Measurements from ENCODE around the gene CLOCK. TPM values are rescaled to one million over a fixed set of nuclear protein-coding genes. Genes with fewer than 3 reads are reported as not detected.

The CLOCK gene
- total RNA-seq, 1 donor from 2014 or later = 17.5 TPM

GRCh38 chr4:55407764-55408163 lies 138.9 kb downstream of the CLOCK start:
- no peak for TF ChIP-seq CTCF (conservative IDR thresholded peaks at IDR 0.05)
- peaks cover 37% of the 10 kb centered on the region for H3K36me3 Mint-ChIP-seq
- no peak overlapping the region for H3K27ac Mint-ChIP-seq
- no peak overlapping the region for H3K4me3 Mint-ChIP-seq
- no peaks in the 10 kb centered on the region for H3K27me3 Mint-ChIP-seq
- no peak for DNase-seq (ENCODE audit: extremely low spot score, unreplicated experiment)
- H3K9me3 Mint-ChIP-seq = no peaks in the 10 kb centered on the region
- H3K4me1 Mint-ChIP-seq (ENCODE audit: unreplicated experiment) = peaks cover 12% of the 10 kb centered on the region

- no peaks in the 10 kb centered on the region for H3K27me3 Mint-ChIP-seq
- peaks cover 37% of the 10 kb centered on the region for H3K36me3 Mint-ChIP-seq
- DNase-seq (ENCODE audit: extremely low spot score, unreplicated experiment) = no peak
- no peak overlapping the region for H3K4me3 Mint-ChIP-seq
- TF ChIP-seq CTCF (conservative IDR thresholded peaks at IDR 0.05) = no peak
- H3K27ac Mint-ChIP-seq = no peak overlapping the region
- H3K4me1 Mint-ChIP-seq (ENCODE audit: unreplicated experiment) = peaks cover 12% of the 10 kb centered on the region
- H3K9me3 Mint-ChIP-seq = no peaks in the 10 kb centered on the region
These were observed 139.6 kb downstream of the CLOCK start for GRCh38 chr4:55407119-55407518.

GRCh38 chr4:55406545-55406944 lies 140.2 kb downstream of the CLOCK start:
- Mint-ChIP-seq H3K27me3 (no peaks in the 10 kb centered on the region), H3K36me3 (peaks cover 33% of the 10 kb centered on the region), H3K4me1 (ENCODE audit: unreplicated experiment) (peaks cover 12% of the 10 kb centered on the region), H3K4me3 (no peak overlapping the region), H3K27ac (no peak overlapping the region), H3K9me3 (no peaks in the 10 kb centered on the region)
- no peak for TF ChIP-seq CTCF (conservative IDR thresholded peaks at IDR 0.05)
- DNase-seq (ENCODE audit: extremely low spot score, unreplicated experiment) = no peak

GRCh38 chr4:55405073-55405472 lies 141.6 kb downstream of the CLOCK start:
- no peak for TF ChIP-seq CTCF (conservative IDR thresholded peaks at IDR 0.05)
- H3K36me3 Mint-ChIP-seq = peaks cover 43% of the 10 kb centered on the region
- no peak overlapping the region for H3K4me3 Mint-ChIP-seq
- H3K27ac Mint-ChIP-seq = no peak overlapping the region
- H3K9me3 Mint-ChIP-seq = no peaks in the 10 kb centered on the region
- no peaks in the 10 kb centered on the region for H3K27me3 Mint-ChIP-seq
- peaks cover 11% of the 10 kb centered on the region for H3K4me1 Mint-ChIP-seq (ENCODE audit: unreplicated experiment)
- no peak for DNase-seq (ENCODE audit: extremely low spot score, unreplicated experiment)

- peaks cover 32% of the 10 kb centered on the region for H3K36me3 Mint-ChIP-seq
These were observed 147.1 kb downstream of the CLOCK start for GRCh38 chr4:55399581-55399980.

More at GRCh38 chr4:55399581-55399980, 147.1 kb downstream of the CLOCK start:
- Mint-ChIP-seq H3K27ac (peak overlapping the region; percentile 91), H3K4me3 (peak overlapping the region; percentile 94), H3K9me3 (no peaks in the 10 kb centered on the region), H3K4me1 (ENCODE audit: unreplicated experiment) (peaks cover 33% of the 10 kb centered on the region), H3K27me3 (no peaks in the 10 kb centered on the region)
- no peak for TF ChIP-seq CTCF (conservative IDR thresholded peaks at IDR 0.05)
- DNase-seq (ENCODE audit: extremely low spot score, unreplicated experiment) = no peak
